Measurements from ENCODE around the gene PPARG. TPM values are rescaled to one million over a fixed set of nuclear protein-coding genes. Genes with fewer than 3 reads are reported as not detected.
"Not testable (repeated sequence)": the region's sequence is repeated elsewhere in the genome, so short reads cannot be mapped to it uniquely, and the experiment has no call there.

The PPARG gene
- total RNA-seq, 1 donor from 2014 or later: 25.7 TPM

- DNase-seq (ENCODE audit: missing footprints) (no peak), ATAC-seq (no peak)
- intact Hi-C loops (cut with DNase I): no loop called here
Measured at GRCh38 chr3:12443781-12444522, 155.1 kb downstream of the PPARG start.

- no peak for DNase-seq (ENCODE audit: missing footprints)
- no peak for ATAC-seq
- intact Hi-C loops (cut with DNase I): no loop called here
Measured at GRCh38 chr3:12444582-12445471, 156.0 kb downstream of the PPARG start.

GRCh38 chr3:12445523-12446240 lies 156.8 kb downstream of the PPARG start:
- ATAC-seq (no peak), DNase-seq (ENCODE audit: missing footprints) (no peak)
- intact Hi-C loops (cut with DNase I): no loop called here

GRCh38 chr3:12446298-12446697 lies 157.4 kb downstream of the PPARG start:
- ATAC-seq: no peak
- DNase-seq (ENCODE audit: missing footprints): no peak
- intact Hi-C loops (cut with DNase I): no loop called here

GRCh38 chr3:12447075-12447474 lies 158.2 kb downstream of the PPARG start:
- DNase-seq (ENCODE audit: missing footprints) (no peak), ATAC-seq (no peak)
- intact Hi-C loops (cut with DNase I): no loop called here

GRCh38 chr3:12448404-12449202 lies 159.7 kb downstream of the PPARG start:
- ATAC-seq; intact Hi-C loops (cut with DNase I); DNase-seq (ENCODE audit: missing footprints): not testable (repeated sequence)

- intact Hi-C loops (cut with DNase I): no loop called here
- DNase-seq (ENCODE audit: missing footprints) (no peak), ATAC-seq (no peak)
Measured at GRCh38 chr3:12449889-12450682, 161.2 kb downstream of the PPARG start.

GRCh38 chr3:12451481-12451880 lies 162.6 kb downstream of the PPARG start:
- no peak for DNase-seq (ENCODE audit: missing footprints)
- intact Hi-C loops (cut with DNase I): no loop called here
- no peak for ATAC-seq

GRCh38 chr3:12451960-12452359 lies 163.1 kb downstream of the PPARG start:
- no peak for DNase-seq (ENCODE audit: missing footprints)
- intact Hi-C loops (cut with DNase I): no loop called here
- no peak for ATAC-seq

- intact Hi-C loops (cut with DNase I): no loop called here
- peak; percentile 52 for ATAC-seq
- DNase-seq (ENCODE audit: missing footprints): no peak
Measured at GRCh38 chr3:12452361-12453330, 163.8 kb downstream of the PPARG start.

GRCh38 chr3:12454076-12454815 lies 165.4 kb downstream of the PPARG start:
- no peak for ATAC-seq
- no peak for DNase-seq (ENCODE audit: missing footprints)
- intact Hi-C loops (cut with DNase I): no loop called here

- intact Hi-C loops (cut with DNase I): no loop called here
- ATAC-seq (no peak), DNase-seq (ENCODE audit: missing footprints) (no peak)
Measured at GRCh38 chr3:12454816-12455121, 165.9 kb downstream of the PPARG start.

- DNase-seq (ENCODE audit: missing footprints) (no peak), ATAC-seq (no peak)
- intact Hi-C loops (cut with DNase I): no loop called here
Measured at GRCh38 chr3:12455740-12456139, 166.9 kb downstream of the PPARG start.

- intact Hi-C loops (cut with DNase I): no loop called here
- ATAC-seq (no peak), DNase-seq (ENCODE audit: missing footprints) (no peak)
Measured at GRCh38 chr3:12456441-12456840, 167.6 kb downstream of the PPARG start.

GRCh38 chr3:12457380-12457779 lies 168.5 kb downstream of the PPARG start:
- DNase-seq (ENCODE audit: missing footprints); intact Hi-C loops (cut with DNase I); ATAC-seq: not testable (repeated sequence)

- DNase-seq (ENCODE audit: missing footprints): no peak
- intact Hi-C loops (cut with DNase I): no loop called here
- no peak for ATAC-seq
Measured at GRCh38 chr3:12458901-12459300, 170.0 kb downstream of the PPARG start.
